ENCODE results near the gene RBMXL3. TPM values are rescaled to one million over a fixed set of nuclear protein-coding genes. Genes with fewer than 3 reads are reported as not detected.

Gene RBMXL3
- total and polyA plus RNA-seq, 12 donors = not detected

DNA sequence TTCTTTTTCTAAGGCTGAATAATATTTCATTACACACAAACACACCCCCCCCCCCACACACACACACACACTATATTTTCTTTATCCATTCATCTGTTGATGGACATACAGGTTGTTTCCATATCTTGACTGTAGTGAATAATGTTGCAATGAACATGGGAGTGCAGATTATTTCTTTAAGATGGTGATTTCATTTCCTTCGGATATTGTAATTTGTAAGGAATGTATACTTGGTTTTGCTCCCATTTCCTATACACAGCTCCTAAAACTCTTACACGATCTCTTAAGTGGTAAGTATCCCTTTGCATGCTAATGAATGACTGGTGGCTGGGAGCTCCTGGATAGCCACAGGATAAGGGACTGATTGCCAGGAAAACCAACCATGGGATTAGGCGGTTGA is 14.7 kb upstream of the RBMXL3 start:
- ATAC-seq (no peak), DNase-seq (no peak)
- Histone ChIP-seq H3K27me3 (peaks cover 0 to 30% (median 0%) of the 10 kb centered on the region in 7 donors), H3K4me3 (no peak overlapping the region), H3K36me3 (no peaks in the 10 kb centered on the region), H3K4me1 (no peaks in the 10 kb centered on the region), H3K27ac (no peak overlapping the region), H3K9me3 (no peaks in the 10 kb centered on the region)
- no peak for TF ChIP-seq CTCF (IDR thresholded peaks at IDR 0.05)
- intact Hi-C loops (cut with DNase I) = no loop called here
- WGBS, 2 donors = 77 to 91% methylated on average over 3 of the region's 3 CpGs

- DNase-seq (no peak), ATAC-seq (no peak)
- Histone ChIP-seq H3K27me3 (peaks cover 0 to 40% (median 0%) of the 10 kb centered on the region in 7 donors), H3K4me1 (no peaks in the 10 kb centered on the region), H3K9me3 (no peaks in the 10 kb centered on the region), H3K4me3 (no peak overlapping the region), H3K27ac (no peak overlapping the region), H3K36me3 (no peaks in the 10 kb centered on the region)
- WGBS, 2 donors = 96 to 99% methylated on average over 4 of the region's 4 CpGs
- intact Hi-C loops (cut with DNase I) = no loop called here
- no peak for TF ChIP-seq CTCF (IDR thresholded peaks at IDR 0.05)
Measured at GRCh38 chrX:115177932-115178331, 11.3 kb upstream of the RBMXL3 start.

DNA sequence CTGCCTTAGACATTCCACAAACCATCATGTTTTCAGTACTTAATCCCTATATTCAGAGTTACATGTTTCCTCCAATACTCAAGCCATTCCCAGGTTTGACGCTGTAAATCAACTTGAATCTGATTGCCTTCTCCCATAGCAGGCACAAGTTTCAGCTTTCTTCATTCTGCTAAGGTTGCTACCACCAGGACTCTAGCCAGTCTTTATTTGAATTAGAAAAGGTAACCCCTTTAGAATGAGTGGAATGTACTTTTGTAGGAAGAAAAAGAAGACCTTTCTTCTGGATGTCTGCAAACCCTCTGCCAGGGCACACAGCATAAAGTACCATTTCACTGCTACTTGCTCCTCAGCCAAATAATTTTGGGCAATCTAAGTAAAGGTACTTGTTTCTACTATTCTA is 10.7 kb upstream of the RBMXL3 start:
- ATAC-seq (no peak), DNase-seq (no peak)
- Histone ChIP-seq H3K9me3 (no peaks in the 10 kb centered on the region), H3K27ac (no peak overlapping the region), H3K4me3 (no peak overlapping the region), H3K36me3 (no peaks in the 10 kb centered on the region), H3K27me3 (peaks cover 0 to 36% (median 0%) of the 10 kb centered on the region in 7 donors), H3K4me1 (no peaks in the 10 kb centered on the region)
- TF ChIP-seq CTCF (IDR thresholded peaks at IDR 0.05) = no peak
- WGBS, 2 donors = 93 to 95% methylated on average over 1 of the region's 1 CpG
- intact Hi-C loops (cut with DNase I) = no loop called here

DNA sequence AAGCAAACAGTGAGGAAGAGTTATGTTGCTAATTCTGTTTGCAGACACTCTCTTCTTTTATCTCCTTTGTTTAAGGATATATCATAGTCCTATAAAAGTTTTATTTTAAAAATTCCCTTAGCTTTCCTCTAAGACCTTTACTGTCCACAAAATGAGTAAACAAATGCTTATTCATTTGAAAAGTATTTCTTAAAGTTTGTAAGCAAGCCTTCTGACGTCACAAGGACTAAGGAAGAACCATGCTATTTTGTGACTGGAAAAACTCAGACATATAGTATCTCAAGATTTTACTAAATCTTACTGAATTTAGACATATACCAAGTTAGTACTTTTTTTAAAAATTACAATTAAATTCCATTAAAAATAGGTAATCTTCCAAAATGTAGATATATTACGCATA is 5.2 kb upstream of the RBMXL3 start:
- 91% methylated on average over 2 of the region's 2 CpGs for WGBS, 2 donors
- intact Hi-C loops (cut with DNase I) = no loop called here
- no peak overlapping the region for H3K4me3 ChIP-seq
- H3K27ac ChIP-seq = no peak overlapping the region
- H3K4me1 ChIP-seq = no peaks in the 10 kb centered on the region
- peaks cover 0 to 20% (median 0%) of the 10 kb centered on the region in 7 donors for H3K27me3 ChIP-seq
- DNase-seq (no peak), ATAC-seq (no peak)
- no peaks in the 10 kb centered on the region for H3K36me3 ChIP-seq
- TF ChIP-seq CTCF (IDR thresholded peaks at IDR 0.05) = no peak
- no peaks in the 10 kb centered on the region for H3K9me3 ChIP-seq
